HL-60 (cell line): ENCODE measurements around the gene SCN10A.

Experiments
- CTCF ChIP-seq: IDR thresholded peaks from one replicate; pipeline ENCODE4 v1.5.1; 2011; ENCODE audit warnings: low read length, control low read depth, inconsistent platforms; ENCODE audit not compliant: insufficient read depth
- REST ChIP-seq: IDR thresholded peaks from 2 replicates; pipeline ENCODE4 v1.6.1; 2012; ENCODE audit warnings: low read depth; ENCODE audit not compliant: insufficient replicate concordance

- peak; percentile 98 for TF ChIP-seq CTCF
- TF ChIP-seq REST = no peak
Observed at GRCh38 chr3:38651153-38651789, 164.7 kb downstream of the SCN10A start.
